GM21737 (cell line): ENCODE data around the gene SNAP47.
"Not testable (repeated sequence)": the region's sequence is repeated elsewhere in the genome, so short reads cannot be mapped to it uniquely, and the experiment has no call there.

Experiments
- ATAC-seq: cut with Tn5 transposase; IDR thresholded peaks from one replicate; pipeline ENCODE4 v1.9.1; 2021; ENCODE audit warnings: mild to moderate bottlenecking, moderate library complexity; ENCODE audit not compliant: unreplicated experiment

Gene SNAP47

GRCh38 chr1:227734856-227735538 is at the start of gene SNAP47, which contains the start of gene JMJD4:
Gene SNAP47 (plus strand): TSS chr1:227735435. CDS start chr1:227747737, 12,302 bp downstream.
Gene JMJD4 (minus strand): TSS chr1:227735302. CDS start chr1:227735273, 29 bp downstream.
- ATAC-seq: peak; percentile 93

- ATAC-seq: no peak
Measured at GRCh38 chr1:227685807-227686206, 49.4 kb upstream of the SNAP47 start.

GRCh38 chr1:227697321-227697864 is 37.8 kb upstream of the SNAP47 start:
- ATAC-seq: no peak

- ATAC-seq: not testable (repeated sequence)
Measured at GRCh38 chr1:227701631-227702030, 33.6 kb upstream of the SNAP47 start.

GRCh38 chr1:227707846-227708245 is 27.4 kb upstream of the SNAP47 start:
- ATAC-seq: no peak

- ATAC-seq: no peak
Measured at GRCh38 chr1:227709451-227709850, 25.8 kb upstream of the SNAP47 start.

GRCh38 chr1:227710474-227710873 is 24.8 kb upstream of the SNAP47 start:
- ATAC-seq: not testable (repeated sequence)

GRCh38 chr1:227712648-227713047 is 22.6 kb upstream of the SNAP47 start:
- ATAC-seq: no peak

GRCh38 chr1:227718932-227719331 is 16.3 kb upstream of the SNAP47 start:
- ATAC-seq: no peak

- no peak for ATAC-seq
Measured at GRCh38 chr1:227723474-227723873, 11.8 kb upstream of the SNAP47 start.

GRCh38 chr1:227725046-227725445 is 10.2 kb upstream of the SNAP47 start:
- ATAC-seq: no peak

- no peak for ATAC-seq
Measured at GRCh38 chr1:227726318-227726717, 8.9 kb upstream of the SNAP47 start.

GRCh38 chr1:227726924-227727599 is 8.2 kb upstream of the SNAP47 start:
- no peak for ATAC-seq

- ATAC-seq: peak; percentile 45
Measured at GRCh38 chr1:227728059-227728891, 7.0 kb upstream of the SNAP47 start.

- ATAC-seq: no peak
Measured at GRCh38 chr1:227728892-227729143, 6.4 kb upstream of the SNAP47 start.

GRCh38 chr1:227729144-227729880 is 5.9 kb upstream of the SNAP47 start:
- no peak for ATAC-seq

- no peak for ATAC-seq
Measured at GRCh38 chr1:227729881-227730629, 5.2 kb upstream of the SNAP47 start.

GRCh38 chr1:227730630-227731151 is 4.5 kb upstream of the SNAP47 start:
- no peak for ATAC-seq

- no peak for ATAC-seq
Measured at GRCh38 chr1:227731241-227731677, 4.0 kb upstream of the SNAP47 start.
